NCI-H510A (cell line): ENCODE results near the gene CEP120.
"Not testable (repeated sequence)": the region's sequence is repeated elsewhere in the genome, so short reads cannot be mapped to it uniquely, and the experiment has no call there.

Experiments used
- DNase-seq: peaks from one replicate; lab custom pipeline; 2025; lab: John Stamatoyannopoulos, UW

The CEP120 gene

DNA sequence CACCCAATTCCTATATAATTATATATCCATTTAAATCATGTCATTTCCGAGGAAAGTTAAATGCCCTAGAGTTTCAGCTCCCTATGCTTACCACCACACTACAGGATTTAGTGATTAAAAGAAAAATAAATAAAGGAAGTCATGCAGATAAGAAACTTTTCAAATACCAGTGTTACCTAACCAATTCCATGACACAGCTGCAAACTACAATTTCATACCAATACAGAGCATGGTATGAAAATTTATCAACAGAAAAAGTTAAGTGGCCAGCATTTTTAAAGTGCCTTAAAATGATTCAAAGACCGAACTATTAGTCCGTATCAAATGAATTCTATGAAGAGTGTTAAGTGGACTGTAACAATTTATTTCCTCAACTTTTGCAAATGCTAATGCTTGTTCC lies 35.9 kb downstream of the CEP120 start:
- DNase-seq: no peak

DNA sequence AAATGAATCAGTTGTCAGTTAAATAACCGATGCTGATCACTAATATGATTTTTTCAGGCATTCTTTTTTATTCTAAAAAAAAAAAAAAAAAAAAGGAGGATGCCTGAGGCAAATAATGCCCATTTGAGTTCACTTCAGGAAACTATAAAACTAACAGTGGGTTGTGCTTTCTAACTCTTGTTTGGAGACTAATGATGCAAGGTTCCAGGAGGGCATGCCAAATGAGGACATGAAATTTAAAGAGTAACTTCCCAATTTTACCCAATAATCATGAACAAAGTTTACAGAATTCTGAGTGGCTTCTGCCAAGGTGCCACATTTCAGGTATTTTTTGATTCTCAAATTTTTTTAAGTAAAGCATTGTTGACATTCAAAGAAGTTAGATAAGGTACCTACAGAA lies 41.0 kb downstream of the CEP120 start:
- no peak for DNase-seq

DNA sequence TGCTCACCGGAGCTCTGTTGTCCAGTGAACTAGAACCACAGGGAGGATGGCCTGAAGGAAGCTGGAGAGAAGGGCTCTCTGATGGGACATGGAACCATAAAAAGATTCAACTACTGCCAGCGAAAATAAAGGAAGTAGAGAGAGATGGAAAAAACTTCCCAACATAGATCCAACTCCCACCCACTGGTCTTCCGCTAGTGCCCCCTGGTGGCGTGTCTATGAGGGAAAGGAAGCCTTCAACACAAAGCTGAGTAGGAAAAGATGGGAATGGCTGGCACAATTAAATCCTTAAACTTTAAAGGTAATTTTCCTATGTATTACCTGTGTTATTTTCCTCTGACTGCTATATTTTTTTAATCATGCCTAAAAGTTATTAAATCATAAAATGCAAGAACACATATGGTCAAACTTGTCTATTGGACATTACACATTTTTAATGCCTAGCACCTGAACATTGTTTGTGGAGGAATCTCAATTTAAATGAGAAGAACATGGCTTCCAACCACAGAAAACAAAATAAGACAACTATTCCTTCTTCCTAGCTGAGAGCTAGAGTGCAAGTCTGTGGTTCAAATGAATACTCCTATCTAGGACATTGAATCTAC lies 51.5 kb downstream of the CEP120 start:
- DNase-seq: no peak

DNA sequence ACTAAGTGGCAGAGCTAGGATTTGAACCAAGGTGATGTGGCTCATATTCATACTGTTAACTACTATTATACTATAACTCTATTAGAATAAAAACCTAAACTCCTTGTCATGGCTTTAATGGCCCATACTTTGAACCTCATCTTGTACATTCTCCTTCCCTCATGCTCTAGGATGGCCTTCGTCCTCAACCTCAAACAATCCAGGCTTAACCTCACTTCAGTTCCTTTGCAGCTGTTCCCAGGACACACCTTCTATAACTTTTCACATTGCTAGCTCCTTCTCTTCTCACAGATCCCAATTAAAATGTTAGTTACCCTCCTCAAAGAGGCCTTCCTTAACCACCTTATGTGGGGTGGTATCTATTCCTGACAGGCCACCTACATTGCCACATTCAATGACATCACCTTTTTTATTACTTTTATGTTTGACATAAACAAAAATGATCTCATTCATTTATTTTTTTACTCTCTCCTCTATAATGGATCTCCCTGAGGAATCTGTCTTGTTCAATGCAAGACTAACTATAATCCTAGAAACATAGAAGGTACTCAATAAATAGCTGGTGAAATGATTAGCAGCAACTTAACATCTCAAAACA lies 53.7 kb downstream of the CEP120 start:
- no peak for DNase-seq

DNA sequence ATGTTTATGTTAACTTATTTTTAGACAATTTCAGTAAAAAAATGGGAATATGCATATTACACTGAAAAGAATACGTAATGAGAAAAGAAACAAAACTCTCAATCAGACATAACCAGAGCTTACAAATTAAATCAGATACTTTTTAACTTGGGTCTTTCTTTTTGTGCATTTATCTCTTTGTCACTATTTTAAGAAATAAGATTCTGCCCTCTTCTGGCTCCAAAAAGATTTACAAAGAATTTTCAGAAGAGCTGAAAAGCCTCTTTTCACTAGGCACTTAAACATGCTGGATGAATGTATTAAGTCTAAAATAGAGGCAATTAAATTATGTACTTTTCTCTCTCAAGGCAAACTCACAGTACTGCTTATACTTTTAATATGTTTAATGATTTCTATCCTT lies 55.5 kb downstream of the CEP120 start:
- no peak for DNase-seq

DNA sequence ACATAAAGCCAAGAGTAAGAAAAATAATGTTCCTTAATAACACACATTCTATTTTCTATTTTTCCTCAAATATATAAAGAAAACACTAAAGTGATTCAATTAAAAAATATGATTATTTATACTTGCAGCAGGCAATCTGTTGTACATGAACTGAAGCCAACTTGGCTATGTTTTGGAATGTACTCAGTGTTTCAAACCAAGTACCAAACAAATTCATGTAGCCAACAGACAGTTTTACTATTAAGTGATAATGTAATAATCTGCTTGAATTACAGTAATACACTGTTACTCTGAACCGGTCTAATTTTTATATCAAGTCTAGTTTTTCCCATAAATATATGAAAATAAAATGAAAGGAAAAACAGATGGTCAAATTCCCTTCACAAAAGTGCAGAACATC lies 58.0 kb downstream of the CEP120 start:
- DNase-seq: no peak

DNA sequence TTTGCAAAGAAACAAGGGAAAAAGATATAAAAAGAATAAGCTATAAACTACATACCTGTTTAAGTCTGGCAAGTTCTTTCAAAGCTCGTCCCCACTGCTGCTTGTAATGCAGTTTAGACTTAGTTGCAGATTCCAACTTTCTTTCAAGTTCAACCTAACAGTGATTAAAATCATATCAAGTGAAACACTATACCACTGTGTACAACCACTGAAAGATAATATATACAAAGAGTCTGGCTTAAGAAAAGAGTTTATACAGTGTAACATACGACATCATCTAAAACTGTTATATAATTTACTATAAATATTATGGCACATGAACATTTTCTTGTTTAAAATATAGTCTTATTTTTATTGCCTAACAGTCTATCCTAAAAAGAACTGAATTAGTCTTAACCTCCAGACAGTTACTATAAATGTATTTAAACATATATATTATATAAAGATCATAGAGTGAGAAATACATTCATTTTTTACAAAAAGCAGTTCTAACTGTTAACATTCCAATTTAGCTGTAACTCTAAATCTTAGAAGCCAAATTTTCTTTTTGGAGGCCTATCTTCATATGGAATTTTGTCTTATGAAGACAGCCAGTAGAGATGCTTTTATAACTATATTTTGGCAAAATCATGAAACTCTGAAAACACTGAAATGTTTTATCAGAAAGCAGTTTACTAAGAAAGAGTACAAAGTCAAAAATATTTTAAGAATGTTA lies 58.6 kb downstream of the CEP120 start:
- no peak for DNase-seq

DNA sequence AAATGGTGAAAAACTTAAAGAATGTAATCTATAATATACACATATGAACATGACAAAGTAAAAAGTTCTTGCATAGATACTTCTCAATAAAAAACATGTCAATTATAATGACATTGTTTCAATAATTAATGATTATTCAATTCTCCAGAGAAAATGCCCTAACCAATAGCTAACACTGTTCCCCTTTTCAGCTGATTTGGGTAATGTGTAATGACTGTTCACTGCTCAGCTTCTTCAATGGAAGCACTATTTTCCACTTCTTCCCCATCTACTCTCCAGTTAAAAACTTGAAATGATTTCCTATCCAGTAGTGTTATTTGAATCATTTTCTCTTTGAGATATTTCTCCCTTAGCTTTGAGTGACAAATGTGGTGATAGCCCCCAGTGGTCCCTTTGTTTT lies 62.3 kb downstream of the CEP120 start:
- no peak for DNase-seq

DNA sequence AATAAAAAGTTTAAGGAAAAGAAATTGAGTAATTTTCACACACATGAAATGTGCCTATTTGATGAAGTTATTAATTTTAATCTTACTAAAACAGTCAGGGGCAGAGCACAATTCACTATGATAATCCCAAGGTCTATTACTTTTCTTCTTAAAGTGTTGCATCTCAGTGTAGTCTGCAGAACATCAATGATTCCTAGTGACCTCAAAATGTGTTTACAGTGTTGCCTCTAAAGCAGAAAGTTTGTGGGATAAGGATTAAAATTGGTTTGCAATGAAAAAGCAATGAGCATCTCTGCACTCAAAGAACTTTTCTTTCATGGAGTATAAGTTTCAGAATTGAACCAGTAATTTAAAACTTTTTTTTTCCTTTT lies 63.0 kb downstream of the CEP120 start:
- DNase-seq: no peak

DNA sequence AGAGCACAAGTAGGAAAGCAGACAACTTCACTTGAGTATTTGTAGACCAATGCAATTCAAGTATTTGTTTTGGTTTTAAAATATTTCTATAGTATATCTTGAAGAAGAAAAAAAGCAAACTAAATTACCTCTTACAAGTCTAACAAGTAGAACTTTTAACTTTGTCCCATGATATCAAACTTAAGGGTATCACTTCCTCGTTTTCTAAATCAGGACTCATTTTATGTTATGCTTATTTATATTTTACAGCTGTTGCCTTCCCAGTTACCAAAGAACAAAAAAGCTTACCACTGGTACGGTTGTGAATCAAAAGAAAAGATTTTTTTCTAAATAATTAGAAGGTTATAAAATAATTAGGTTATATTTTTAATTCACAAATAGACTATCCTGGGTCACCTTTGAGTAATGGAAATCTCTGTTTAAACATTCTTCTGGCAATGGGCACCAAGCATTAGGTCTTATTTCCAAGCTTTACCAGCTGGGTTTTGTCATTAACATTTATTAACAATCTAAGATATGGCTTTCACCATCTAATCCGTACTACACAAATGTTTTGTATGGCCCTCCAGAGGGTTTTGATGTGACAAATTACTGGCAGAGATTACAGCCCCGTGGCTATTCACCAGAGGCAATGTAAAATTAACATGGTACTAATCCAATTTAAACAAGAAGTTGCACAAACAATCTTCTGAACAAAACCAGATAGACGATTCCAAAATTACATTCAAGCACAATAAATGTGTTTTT lies 63.6 kb downstream of the CEP120 start:
- no peak for DNase-seq

DNA sequence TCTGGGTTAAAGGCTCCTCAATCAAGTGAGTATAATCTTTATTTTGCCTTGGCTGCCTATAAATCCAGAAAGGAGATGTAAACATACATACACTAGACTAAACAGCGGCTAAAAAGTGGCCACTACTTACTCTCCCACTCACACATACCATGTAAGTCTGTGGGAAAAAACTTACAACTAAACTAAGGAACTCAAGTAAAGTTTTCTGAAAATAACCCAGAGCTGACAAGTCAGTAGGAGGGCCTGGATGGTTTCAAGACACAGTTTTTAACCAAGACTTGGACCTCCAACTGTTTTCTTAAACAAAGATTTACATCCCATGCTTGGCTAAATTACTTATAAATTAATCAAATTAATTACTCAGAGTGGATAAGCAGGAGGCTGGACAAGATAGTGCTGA lies 64.5 kb downstream of the CEP120 start:
- DNase-seq: no peak

DNA sequence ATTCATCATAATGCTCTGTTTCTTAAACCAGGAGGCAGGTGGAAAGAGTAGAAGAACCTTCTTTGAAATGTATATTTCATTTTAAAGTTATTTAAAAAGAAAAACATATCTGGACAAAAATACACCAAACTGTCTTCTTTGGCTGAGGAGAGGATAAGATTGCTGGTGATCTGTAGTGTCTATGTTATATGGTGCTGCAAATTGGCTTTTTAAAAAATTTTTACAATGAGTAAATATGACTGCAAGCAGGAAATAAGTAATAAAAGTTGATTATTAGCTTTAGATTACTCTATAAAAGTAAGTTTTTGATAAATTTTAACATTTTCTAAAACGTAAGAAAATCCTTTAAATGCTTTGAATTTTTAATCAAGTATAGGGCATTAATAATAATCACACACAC lies 64.9 kb downstream of the CEP120 start:
- DNase-seq: no peak

DNA sequence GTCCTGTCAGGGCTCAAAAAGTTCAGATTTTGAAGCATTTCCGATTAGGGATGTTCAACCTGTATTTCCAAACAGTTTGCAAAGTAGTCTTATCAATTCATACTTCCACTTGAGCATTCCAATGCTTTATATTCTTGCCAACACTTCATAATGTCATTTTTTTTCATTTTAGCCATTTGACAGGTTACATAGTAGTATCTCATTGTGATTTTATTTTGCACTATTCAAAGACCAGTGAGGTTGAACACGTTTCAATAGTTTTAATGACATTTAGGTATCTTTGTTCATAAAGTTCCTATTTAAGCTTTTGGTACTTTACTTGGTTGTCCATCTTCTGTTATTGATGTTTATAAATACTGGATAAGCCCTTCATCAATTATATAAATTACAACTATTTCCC lies 71.4 kb downstream of the CEP120 start:
- no peak for DNase-seq

DNA sequence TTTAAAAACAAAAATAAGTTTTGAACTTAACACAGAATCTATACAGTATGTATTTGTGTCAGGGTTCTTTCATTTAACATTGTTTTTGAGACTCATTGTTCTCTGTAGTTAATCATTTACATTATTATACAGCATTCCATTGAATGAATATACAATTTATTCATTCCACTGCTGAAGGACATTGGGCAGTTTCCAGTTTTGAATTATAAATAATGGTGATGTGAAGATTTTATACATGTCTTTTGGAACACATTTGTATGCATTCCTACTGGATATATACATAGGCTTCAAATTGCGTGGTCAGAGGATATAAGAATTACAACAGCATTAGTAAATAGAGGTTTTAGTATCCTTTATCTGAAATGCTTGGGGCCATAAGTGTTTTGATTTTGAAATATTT lies 72.0 kb downstream of the CEP120 start:
- DNase-seq: no peak

DNA sequence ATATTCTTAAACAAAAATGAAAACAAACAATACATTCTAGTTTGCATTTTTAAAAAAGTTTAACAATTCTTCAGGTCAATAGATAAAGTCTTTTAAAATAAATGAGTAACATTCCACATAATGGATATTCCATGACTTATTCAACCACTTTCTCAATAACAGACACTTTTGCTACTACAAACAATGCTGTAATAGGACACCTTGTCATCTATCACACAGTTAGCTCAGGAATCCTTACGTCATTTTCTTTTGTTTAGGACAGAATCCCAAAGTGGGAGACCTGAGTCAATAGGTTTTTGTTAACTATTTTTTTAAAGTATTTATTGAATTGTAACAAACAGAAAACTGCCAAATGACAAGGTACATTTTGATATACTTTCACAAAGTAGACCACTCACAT lies 72.5 kb downstream of the CEP120 start:
- DNase-seq: no peak

DNA sequence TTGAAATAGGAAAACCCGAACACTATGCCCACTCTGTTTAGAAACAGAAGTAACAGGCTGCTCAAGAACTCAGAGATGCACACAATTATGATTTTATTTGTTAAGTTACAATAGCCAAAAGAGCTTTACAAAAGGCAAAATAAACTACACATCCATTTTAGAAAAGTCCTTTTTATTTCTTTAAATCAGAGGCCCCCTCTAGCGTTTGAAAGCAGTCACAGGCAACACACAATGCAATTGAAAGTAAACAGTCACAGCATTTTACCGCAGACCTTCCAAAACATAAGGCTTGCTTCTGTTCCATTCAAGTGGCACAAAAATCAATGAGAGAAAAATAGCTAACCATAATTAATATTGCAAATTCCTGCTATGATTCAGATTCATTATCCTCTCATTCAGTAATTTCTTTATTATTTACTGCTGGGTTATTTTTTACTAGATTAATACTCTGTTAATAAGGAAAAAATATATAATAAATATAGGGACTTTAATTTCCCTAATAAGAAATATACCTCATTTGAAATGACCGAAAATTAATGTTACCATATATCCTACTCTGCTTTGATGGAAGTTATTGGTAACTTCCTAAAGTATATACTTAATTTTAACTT lies 78.3 kb downstream of the CEP120 start:
- no peak for DNase-seq

DNA sequence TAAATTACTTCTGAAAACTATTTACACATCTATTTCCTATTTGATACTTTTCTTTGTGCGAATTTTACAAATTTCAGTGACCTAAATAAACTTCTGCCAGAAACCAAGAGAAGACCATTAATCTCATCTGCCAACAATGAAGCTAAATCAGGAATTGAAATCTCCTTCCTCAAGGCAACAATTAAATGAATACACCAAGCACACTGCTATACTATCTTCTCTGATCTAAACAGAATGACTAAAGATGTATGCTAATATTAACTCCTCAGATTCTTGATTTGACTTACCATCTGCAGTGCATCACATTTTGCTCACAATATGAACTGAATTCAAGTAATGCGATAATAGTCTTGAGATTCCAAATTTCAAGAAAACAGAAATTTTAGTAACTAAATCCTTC lies 82.3 kb downstream of the CEP120 start:
- DNase-seq: no peak

DNA sequence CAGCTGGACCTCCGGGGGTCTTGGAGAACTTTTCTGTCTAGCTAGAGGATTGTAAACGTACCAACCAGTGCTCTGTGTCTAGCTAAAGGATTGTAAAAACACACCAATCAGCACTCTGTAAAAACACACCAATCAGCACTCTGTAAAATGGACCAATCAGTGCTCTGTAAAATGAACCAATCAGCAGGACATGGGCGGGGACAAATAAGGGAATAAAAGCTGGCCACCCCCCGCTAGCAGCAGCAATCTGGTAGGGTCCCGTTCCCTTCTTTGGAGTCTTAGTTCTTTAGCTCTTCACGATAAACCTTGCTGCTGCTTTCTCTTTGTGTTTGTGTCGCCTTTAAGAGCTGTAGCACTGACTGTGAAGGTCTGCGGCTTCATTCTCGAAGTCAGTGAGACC lies 114.8 kb downstream of the CEP120 start:
- DNase-seq: not testable (repeated sequence)

DNA sequence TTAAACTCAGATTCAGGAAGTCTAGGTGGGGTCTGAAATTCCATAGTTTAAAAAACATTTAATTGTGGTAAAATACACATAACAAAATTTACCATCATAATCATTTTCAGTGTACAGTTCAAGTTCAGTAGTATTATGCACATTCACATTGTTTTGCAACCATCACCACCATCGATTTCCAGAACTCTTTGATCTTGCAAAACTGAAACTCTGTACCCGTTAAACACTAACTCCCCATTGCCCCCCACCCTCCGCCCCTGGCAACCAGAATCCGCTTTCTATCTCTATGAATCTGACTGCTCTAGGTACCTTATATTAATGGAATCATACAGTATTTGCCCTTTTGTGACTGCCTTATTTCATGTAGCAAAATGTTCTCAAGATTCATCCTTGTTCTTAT lies 117.5 kb downstream of the CEP120 start:
- DNase-seq: no peak

DNA sequence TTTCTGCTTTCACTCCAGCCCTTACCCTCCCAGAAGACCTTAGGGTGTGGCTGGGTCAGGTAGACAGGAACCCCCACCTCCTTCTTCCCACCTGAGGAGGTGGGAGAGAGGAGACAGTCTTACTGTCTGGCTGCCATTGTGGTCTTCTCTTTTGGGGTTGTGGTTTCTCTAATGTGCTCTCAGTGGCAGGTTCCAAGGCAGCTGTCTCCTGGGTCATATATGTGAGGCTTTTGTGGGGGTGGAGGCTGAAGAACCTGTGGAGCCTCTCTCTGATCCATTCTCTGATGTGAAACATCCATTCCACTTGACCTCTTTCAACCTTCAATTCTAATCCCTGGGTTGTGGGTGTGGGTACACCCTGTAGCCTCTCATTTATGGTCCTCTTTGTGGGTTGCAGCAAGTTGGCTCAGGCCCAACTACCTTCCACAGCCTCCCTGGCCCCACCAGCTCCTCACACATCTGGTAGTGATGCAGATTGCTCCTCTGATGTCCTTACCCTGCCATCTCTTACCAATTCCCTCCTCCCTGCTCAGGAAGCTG lies 118.4 kb downstream of the CEP120 start:
- DNase-seq: no peak

DNA sequence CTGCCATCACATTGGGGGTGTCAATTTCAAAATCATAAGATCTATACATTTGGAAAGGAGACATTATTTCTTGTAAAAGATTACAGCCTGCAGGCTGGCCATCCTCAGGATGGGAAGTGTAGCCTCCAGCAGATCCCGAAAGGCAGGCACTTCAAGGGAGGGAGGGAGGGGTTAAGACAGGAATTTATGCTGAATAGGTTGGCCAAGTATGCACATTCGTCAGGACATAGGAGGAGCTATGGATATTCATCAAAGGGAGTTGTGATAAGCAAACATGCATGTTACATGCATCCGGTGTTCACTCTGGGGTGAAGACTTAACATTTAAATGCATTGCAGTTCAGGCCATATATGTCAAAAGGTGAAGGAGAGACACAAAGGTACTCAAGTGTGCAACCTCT lies 119.4 kb downstream of the CEP120 start:
- no peak for DNase-seq

DNA sequence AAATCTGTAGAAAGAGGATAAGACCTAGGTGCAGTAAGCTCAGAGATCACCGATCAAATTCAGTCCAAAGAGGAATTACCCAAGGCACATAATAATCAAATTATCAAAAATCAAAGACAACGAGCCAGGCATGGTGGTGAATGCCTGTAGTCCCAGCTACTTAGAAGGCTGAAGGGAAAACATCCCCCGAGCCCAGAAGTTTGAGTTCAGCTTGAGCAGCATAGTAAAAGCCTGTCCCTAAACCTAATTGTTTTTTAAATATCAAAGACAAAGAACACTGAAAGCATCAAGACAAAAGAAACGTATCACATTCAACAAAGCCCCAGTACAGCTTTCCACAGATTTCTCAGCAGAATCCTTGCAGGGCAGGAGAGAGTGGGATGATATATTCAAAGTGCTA lies 122.9 kb downstream of the CEP120 start:
- DNase-seq: no peak
